GM19035 (cell line): Measurements from ENCODE around the gene GIPC2.
A peak's percentile ranks its signal among the peaks of the same experiment; 100 is the strongest.
"Not testable (repeated sequence)": the region's sequence is repeated elsewhere in the genome, so short reads cannot be mapped to it uniquely, and the experiment has no call there.

Experiments used
- ATAC-seq: cut with Tn5 transposase; IDR thresholded peaks from one replicate; pipeline ENCODE4 v1.9.1; 2021; ENCODE audit not compliant: unreplicated experiment

Gene GIPC2

GRCh38 chr1:78045926-78046778 lies at the start of gene GIPC2:
Gene GIPC2, plus strand, starts transcription at chr1:78045966. Its CDS starts 129 bp downstream, at chr1:78046095.
- ATAC-seq = no peak

- ATAC-seq = no peak
Measured at GRCh38 chr1:77996734-77997133, 49.0 kb upstream of the GIPC2 start.

GRCh38 chr1:78000536-78000935 lies 45.2 kb upstream of the GIPC2 start:
- ATAC-seq = not testable (repeated sequence)

- no peak for ATAC-seq
Measured at GRCh38 chr1:78003070-78003746, 42.6 kb upstream of the GIPC2 start.

GRCh38 chr1:78003882-78004718 lies 41.7 kb upstream of the GIPC2 start:
- ATAC-seq = peak; percentile 45

GRCh38 chr1:78004719-78005447 lies 40.9 kb upstream of the GIPC2 start, which contains the start of gene DNAJB4:
Gene DNAJB4, plus strand, starts transcription at chr1:78004939. Its CDS starts 172 bp downstream, at chr1:78005111.
- ATAC-seq = peak; percentile 97

GRCh38 chr1:78005448-78005722 lies 40.4 kb upstream of the GIPC2 start:
- ATAC-seq = no peak

GRCh38 chr1:78005755-78006154 lies 40.0 kb upstream of the GIPC2 start:
- no peak for ATAC-seq

GRCh38 chr1:78006521-78006920 lies 39.2 kb upstream of the GIPC2 start:
- no peak for ATAC-seq

GRCh38 chr1:78007677-78008341 lies 38.0 kb upstream of the GIPC2 start:
- no peak for ATAC-seq

GRCh38 chr1:78009276-78009675 lies 36.5 kb upstream of the GIPC2 start:
- ATAC-seq = no peak

GRCh38 chr1:78009836-78010235 lies 35.9 kb upstream of the GIPC2 start:
- ATAC-seq = no peak

GRCh38 chr1:78011050-78011449 lies 34.7 kb upstream of the GIPC2 start:
- no peak for ATAC-seq

- no peak for ATAC-seq
Measured at GRCh38 chr1:78015148-78015547, 30.6 kb upstream of the GIPC2 start.

GRCh38 chr1:78019024-78019423 lies 26.7 kb upstream of the GIPC2 start:
- ATAC-seq = no peak

GRCh38 chr1:78021134-78021533 lies 24.6 kb upstream of the GIPC2 start:
- not testable (repeated sequence) for ATAC-seq

- no peak for ATAC-seq
Measured at GRCh38 chr1:78029793-78030192, 16.0 kb upstream of the GIPC2 start.

GRCh38 chr1:78032996-78033796 lies 12.6 kb upstream of the GIPC2 start:
- ATAC-seq = no peak

- no peak for ATAC-seq
Measured at GRCh38 chr1:78033797-78034172, 12.0 kb upstream of the GIPC2 start.

- ATAC-seq = no peak
Measured at GRCh38 chr1:78035121-78035520, 10.6 kb upstream of the GIPC2 start.
